ENCODE measurements around the gene CEPT1. TPM values are rescaled to one million over a fixed set of nuclear protein-coding genes. Genes with fewer than 3 reads are reported as not detected.

CEPT1 gene
- total and polyA plus RNA-seq, 2 of the 13 experiments (the other 11 are each of a cell fraction or from before 2014, with no cell fraction given), result 35.7 to 48.2 TPM

DNA sequence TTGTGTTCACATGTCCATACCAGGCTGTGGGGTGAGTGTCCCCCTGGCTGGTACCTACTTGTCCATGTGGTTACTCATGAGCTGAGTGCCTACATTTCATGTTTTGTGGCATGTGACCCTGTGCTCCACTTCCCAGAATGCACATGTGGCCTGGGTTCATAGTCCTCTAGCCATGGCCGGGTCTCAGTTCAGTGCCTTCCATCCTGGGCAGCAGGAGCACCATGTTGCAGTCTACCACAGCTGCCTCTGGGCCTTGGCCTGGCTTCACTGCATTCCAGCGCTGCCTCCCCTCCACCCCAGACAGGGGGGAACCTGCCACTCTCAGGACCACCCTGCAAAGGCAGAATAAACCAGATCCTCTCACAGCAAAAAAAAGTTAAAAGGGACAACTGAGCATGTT is 5.5 kb downstream of the CEPT1 start:
- FAIRE-seq (no peak), DNase-seq (ENCODE audit: low spot score) (peak; percentile 15), ATAC-seq (0 out of 3 replicates have a peak, but pooled peaks have one; percentile 30)
- peaks cover 83% of the 10 kb centered on the region for H3K79me2 ChIP-seq (ENCODE audit: insufficient read depth, low read length)
- H3K36me3 ChIP-seq (replicated peaks in 1 of 2; ENCODE audit: control insufficient read depth in 1 of 2, insufficient read depth in 2 of 2, low read length in 2 of 2), result peaks cover 7 to 24% of the 10 kb centered on the region in 2 experiments
- H2AFZ ChIP-seq (ENCODE audit: low read length), result no peak overlapping the region
- H3K27me3 ChIP-seq (ENCODE audit: control insufficient read depth in 1 of 2, insufficient read depth in 2 of 2, low read length in 2 of 2), result no peaks in the 10 kb centered on the region
- ChIA-PET CTCF (ENCODE audit: low intra/inter-chr PET ratio, low total read pairs) (no interaction called here), POLR2A (no interaction called here)
- WGBS (ENCODE audit: low lambda C conversion rate), result 100% methylated on average over 1 of the region's 2 CpGs
- in situ Hi-C loops (cut with HindIII; ENCODE audit: extremely low pct_ligation_motif_present, low pct_unique_long_range_greater_than_20kb) (no loop called here), intact Hi-C loops (cut with micrococcal nuclease; ENCODE audit: unreplicated experiment) (loop anchor here (10.0 kb wide), 1 partner anchor 189 kb away; no protein-coding TSS in a partner anchor)
- no peak overlapping the region for H3K9ac ChIP-seq (ENCODE audit: insufficient read depth, low read depth, low read length)
- H3K4me1 ChIP-seq (ENCODE audit: insufficient read depth, low read length), result peaks cover 49% of the 10 kb centered on the region
- no peaks in the 10 kb centered on the region for H3K9me3 ChIP-seq (ENCODE audit: low read length)
- no peak overlapping the region for H3K4me3 ChIP-seq (replicated peaks in 1 of 3; ENCODE audit: insufficient read depth in 1 of 3, low read depth in 2 of 3, low read length in 3 of 3)
- peak overlapping the region; percentile 21 for H3K27ac ChIP-seq (ENCODE audit: extremely low read length, insufficient read depth, low read length)
- H4K20me1 ChIP-seq (ENCODE audit: insufficient read depth, low read length), result peaks cover 8% of the 10 kb centered on the region; the same call in 1 of the 2 replicates
- H3K4me2 ChIP-seq (ENCODE audit: low read depth, low read length), result peak overlapping the region; percentile 51; the same call in 1 of the 2 replicates
- no TSS peak for BruUV-seq (replicated peaks)
- TF ChIP-seq BHLHE40 (IDR thresholded peaks at IDR 0.05; ENCODE audit: low read length), result 0 out of 2 replicates have a peak, but pooled peaks have one; percentile 19
- peak; percentile 79 for TF ChIP-seq MNT (IDR thresholded peaks at IDR 0.05)
- TF ChIP-seq ZNF143 (CRISPR knock-in tag; IDR thresholded peaks at IDR 0.05), result peak; percentile 75
- peak; percentile 70; the same call in 1 of the 2 replicates for TF ChIP-seq ZMYM4 (CRISPR knock-in tag; IDR thresholded peaks at IDR 0.05)
- TF ChIP-seq SPEN (CRISPR knock-in tag; IDR thresholded peaks at IDR 0.05; ENCODE audit: low read depth), result no peak
- peak; percentile 50; the same call in 1 of the 3 replicates for TF ChIP-seq MXI1 (IDR thresholded peaks at IDR 0.05; ENCODE audit: borderline replicate concordance, low read depth, low read length)
- TF ChIP-seq, protein P1, sequence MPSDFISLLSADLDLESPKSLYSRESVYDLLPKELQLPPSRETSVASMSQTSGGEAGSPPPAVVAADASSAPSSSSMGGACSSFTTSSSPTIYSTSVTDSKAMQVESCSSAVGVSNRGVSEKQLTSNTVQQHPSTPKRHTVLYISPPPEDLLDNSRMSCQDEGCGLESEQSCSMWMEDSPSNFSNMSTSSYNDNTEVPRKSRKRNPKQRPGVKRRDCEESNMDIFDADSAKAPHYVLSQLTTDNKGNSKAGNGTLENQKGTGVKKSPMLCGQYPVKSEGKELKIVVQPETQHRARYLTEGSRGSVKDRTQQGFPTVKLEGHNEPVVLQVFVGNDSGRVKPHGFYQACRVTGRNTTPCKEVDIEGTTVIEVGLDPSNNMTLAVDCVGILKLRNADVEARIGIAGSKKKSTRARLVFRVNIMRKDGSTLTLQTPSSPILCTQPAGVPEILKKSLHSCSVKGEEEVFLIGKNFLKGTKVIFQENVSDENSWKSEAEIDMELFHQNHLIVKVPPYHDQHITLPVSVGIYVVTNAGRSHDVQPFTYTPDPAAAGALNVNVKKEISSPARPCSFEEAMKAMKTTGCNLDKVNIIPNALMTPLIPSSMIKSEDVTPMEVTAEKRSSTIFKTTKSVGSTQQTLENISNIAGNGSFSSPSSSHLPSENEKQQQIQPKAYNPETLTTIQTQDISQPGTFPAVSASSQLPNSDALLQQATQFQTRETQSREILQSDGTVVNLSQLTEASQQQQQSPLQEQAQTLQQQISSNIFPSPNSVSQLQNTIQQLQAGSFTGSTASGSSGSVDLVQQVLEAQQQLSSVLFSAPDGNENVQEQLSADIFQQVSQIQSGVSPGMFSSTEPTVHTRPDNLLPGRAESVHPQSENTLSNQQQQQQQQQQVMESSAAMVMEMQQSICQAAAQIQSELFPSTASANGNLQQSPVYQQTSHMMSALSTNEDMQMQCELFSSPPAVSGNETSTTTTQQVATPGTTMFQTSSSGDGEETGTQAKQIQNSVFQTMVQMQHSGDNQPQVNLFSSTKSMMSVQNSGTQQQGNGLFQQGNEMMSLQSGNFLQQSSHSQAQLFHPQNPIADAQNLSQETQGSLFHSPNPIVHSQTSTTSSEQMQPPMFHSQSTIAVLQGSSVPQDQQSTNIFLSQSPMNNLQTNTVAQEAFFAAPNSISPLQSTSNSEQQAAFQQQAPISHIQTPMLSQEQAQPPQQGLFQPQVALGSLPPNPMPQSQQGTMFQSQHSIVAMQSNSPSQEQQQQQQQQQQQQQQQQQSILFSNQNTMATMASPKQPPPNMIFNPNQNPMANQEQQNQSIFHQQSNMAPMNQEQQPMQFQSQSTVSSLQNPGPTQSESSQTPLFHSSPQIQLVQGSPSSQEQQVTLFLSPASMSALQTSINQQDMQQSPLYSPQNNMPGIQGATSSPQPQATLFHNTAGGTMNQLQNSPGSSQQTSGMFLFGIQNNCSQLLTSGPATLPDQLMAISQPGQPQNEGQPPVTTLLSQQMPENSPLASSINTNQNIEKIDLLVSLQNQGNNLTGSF (CRISPR knock-in tag; IDR thresholded peaks at IDR 0.05), result no peak
- peak; percentile 81 for TF ChIP-seq POGZ (CRISPR knock-in tag; IDR thresholded peaks at IDR 0.05)
- TF ChIP-seq TGIF2 (CRISPR knock-in tag; IDR thresholded peaks at IDR 0.05), result 0 out of 2 replicates have a peak, but pooled peaks have one; percentile 21
- TF ChIP-seq ZMYM2 (CRISPR knock-in tag; IDR thresholded peaks at IDR 0.05), result 0 out of 2 replicates have a peak, but pooled peaks have one; percentile 27
- TF ChIP-seq, protein P2, sequence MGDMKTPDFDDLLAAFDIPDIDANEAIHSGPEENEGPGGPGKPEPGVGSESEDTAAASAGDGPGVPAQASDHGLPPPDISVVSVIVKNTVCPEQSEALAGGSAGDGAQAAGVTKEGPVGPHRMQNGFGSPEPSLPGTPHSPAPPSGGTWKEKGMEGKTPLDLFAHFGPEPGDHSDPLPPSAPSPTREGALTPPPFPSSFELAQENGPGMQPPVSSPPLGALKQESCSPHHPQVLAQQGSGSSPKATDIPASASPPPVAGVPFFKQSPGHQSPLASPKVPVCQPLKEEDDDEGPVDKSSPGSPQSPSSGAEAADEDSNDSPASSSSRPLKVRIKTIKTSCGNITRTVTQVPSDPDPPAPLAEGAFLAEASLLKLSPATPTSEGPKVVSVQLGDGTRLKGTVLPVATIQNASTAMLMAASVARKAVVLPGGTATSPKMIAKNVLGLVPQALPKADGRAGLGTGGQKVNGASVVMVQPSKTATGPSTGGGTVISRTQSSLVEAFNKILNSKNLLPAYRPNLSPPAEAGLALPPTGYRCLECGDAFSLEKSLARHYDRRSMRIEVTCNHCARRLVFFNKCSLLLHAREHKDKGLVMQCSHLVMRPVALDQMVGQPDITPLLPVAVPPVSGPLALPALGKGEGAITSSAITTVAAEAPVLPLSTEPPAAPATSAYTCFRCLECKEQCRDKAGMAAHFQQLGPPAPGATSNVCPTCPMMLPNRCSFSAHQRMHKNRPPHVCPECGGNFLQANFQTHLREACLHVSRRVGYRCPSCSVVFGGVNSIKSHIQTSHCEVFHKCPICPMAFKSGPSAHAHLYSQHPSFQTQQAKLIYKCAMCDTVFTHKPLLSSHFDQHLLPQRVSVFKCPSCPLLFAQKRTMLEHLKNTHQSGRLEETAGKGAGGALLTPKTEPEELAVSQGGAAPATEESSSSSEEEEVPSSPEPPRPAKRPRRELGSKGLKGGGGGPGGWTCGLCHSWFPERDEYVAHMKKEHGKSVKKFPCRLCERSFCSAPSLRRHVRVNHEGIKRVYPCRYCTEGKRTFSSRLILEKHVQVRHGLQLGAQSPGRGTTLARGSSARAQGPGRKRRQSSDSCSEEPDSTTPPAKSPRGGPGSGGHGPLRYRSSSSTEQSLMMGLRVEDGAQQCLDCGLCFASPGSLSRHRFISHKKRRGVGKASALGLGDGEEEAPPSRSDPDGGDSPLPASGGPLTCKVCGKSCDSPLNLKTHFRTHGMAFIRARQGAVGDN (CRISPR knock-in tag; IDR thresholded peaks at IDR 0.05), result peak; percentile 62
- no peak for TF ChIP-seq HOXA5 (CRISPR knock-in tag; IDR thresholded peaks at IDR 0.05)
- peak; percentile 93 for TF ChIP-seq ZNF644 (CRISPR knock-in tag; IDR thresholded peaks at IDR 0.05; ENCODE audit: low read depth)

All from HepG2 (cell line).